MM.1S (cell line): ENCODE results near the gene COL6A3.

Experiments
- CTCF ChIP-seq: fragments of 300-600 bp; sonication (generic); IDR thresholded peaks from 2 replicates; pipeline ENCODE4 v1.5.1; 2016; ENCODE audit warnings: antibody characterized with exemption, low read length, mixed read lengths
- EZH2 ChIP-seq: fragments of 300-600 bp; sonication (generic); optimal IDR thresholded peaks from 2 replicates; pipeline ENCODE3; 2017; ENCODE audit warnings: low read depth, mild to moderate bottlenecking, antibody characterized with exemption, low read length, mixed read lengths
- EZH2phosphoT487 ChIP-seq: fragments of 300-600 bp; sonication (generic); IDR thresholded peaks from 2 replicates; pipeline ENCODE4 v1.6.1; 2018; ENCODE audit warnings: antibody characterized with exemption, low read length

GRCh38 chr2:237326266-237327171 lies 87.4 kb downstream of the COL6A3 start:
- TF ChIP-seq CTCF, result no peak
- no peak for TF ChIP-seq EZH2
- no peak for TF ChIP-seq EZH2phosphoT487
